IMR-90 (cell line): ENCODE measurements around the gene ANKRD35. TPM values are rescaled to one million over a fixed set of nuclear protein-coding genes. Genes with fewer than 3 reads are reported as not detected.
"Not testable (repeated sequence)": the region's sequence is repeated elsewhere in the genome, so short reads cannot be mapped to it uniquely, and the experiment has no call there.

Experiments used
- ATAC-seq: fragments of 200-7000 bp; cut with Tn5 transposase; 2 replicates; pipeline ENCODE4 v1.9.1; 2020; ENCODE audit warnings: low read depth, mild to moderate bottlenecking, moderate library complexity
- BruUV-seq: library from RNA; stranded (reverse); fragments of 400-500 nt; replicated peaks from 2 replicates; lab custom pipeline; 2021; lab: Mats Ljungman, UMichigan
- CTCF ChIA-PET: fragments of 300-600 bp; formaldehyde crosslinking; extraction: SDS; loops from one replicate; lab custom pipeline; 2021; ENCODE audit warnings: antibody characterized with exemption; lab: Yijun Ruan, JAX
- POLR2A ChIA-PET: fragments of 300-600 bp; sonication (Branson Sonifier 250); formaldehyde crosslinking; loops from one replicate; lab custom pipeline; 2022; ENCODE audit warnings: antibody characterized with exemption; ENCODE audit not compliant: unreplicated experiment; lab: Charles Lee
- DNase-seq: peaks from one replicate; pipeline ENCODE4 v3.0.0; 2013
- H2AFZ ChIP-seq: replicated peaks from 2 replicates; pipeline ENCODE3; 2013; ENCODE audit warnings: low read length, mild to moderate bottlenecking; ENCODE audit not compliant: poor library complexity
- H2AK5ac ChIP-seq: 2 replicates; pipeline ENCODE4 v1.6.1; 2013; ENCODE audit warnings: low read depth, low read length, inconsistent platforms
- H2AK9ac ChIP-seq: replicated peaks from 2 replicates; pipeline ENCODE3; 2013; ENCODE audit warnings: mild to moderate bottlenecking, low read depth, low read length, moderate library complexity; ENCODE audit not compliant: poor library complexity
- H2BK120ac ChIP-seq: 2 replicates; pipeline ENCODE4 v1.6.1; 2013; ENCODE audit warnings: low read depth, low read length, inconsistent platforms
- H2BK15ac ChIP-seq: 3 replicates; pipeline ENCODE4 v1.6.1; 2013; ENCODE audit warnings: low read depth, low read length, inconsistent platforms
- H2BK20ac ChIP-seq: 2 replicates; pipeline ENCODE4 v1.6.1; 2013; ENCODE audit warnings: low read depth, mild to moderate bottlenecking, inconsistent platforms, low read length, moderate library complexity
- H2BK5ac ChIP-seq: 2 replicates; pipeline ENCODE4 v1.6.1; 2013; ENCODE audit warnings: mild to moderate bottlenecking, low read depth, low read length, inconsistent platforms; ENCODE audit not compliant: poor library complexity, severe bottlenecking
- H3K14ac ChIP-seq: replicated peaks from 2 replicates; pipeline ENCODE4 v1.6.1; 2013; ENCODE audit warnings: low read depth, low read length, inconsistent platforms
- H3K18ac ChIP-seq: 2 replicates; pipeline ENCODE4 v1.6.1; 2013; ENCODE audit warnings: low read depth, low read length, control low read depth
- H3K23ac ChIP-seq: 2 replicates; pipeline ENCODE4 v1.6.1; 2013; ENCODE audit warnings: low read depth, low read length, inconsistent platforms
- H3K27ac ChIP-seq: 2 replicates; pipeline ENCODE4 v1.5.1; 2013; ENCODE audit warnings: mild to moderate bottlenecking, control low read depth, low read length; ENCODE audit not compliant: insufficient read depth
- H3K27me3 ChIP-seq: 2 replicates; pipeline ENCODE4 v1.6.1; 2013; ENCODE audit warnings: low read length; ENCODE audit not compliant: control insufficient read depth, insufficient read depth
- H3K36me3 ChIP-seq: 2 replicates; pipeline ENCODE4 v1.6.1; 2013; ENCODE audit warnings: low read length, mixed read lengths; ENCODE audit not compliant: control insufficient read depth, insufficient read depth
- H3K4ac ChIP-seq: 2 replicates; pipeline ENCODE4 v1.6.1; 2013; ENCODE audit warnings: low read depth, low read length, inconsistent platforms
- H3K4me1 ChIP-seq: 2 replicates; pipeline ENCODE4 v1.6.1; 2013; ENCODE audit warnings: low read length, mixed read lengths; ENCODE audit not compliant: control insufficient read depth, insufficient read depth
- H3K4me2 ChIP-seq: 2 replicates; pipeline ENCODE4 v1.6.1; 2013; ENCODE audit warnings: low read depth, mild to moderate bottlenecking, control low read depth, low read length, moderate library complexity
- H3K4me3 ChIP-seq: 2 replicates; pipeline ENCODE4 v1.5.1; 2013; ENCODE audit warnings: low read depth, mild to moderate bottlenecking, control low read depth, low read length, moderate library complexity; ENCODE audit not compliant: insufficient read depth
- H3K56ac ChIP-seq: 2 replicates; pipeline ENCODE4 v1.6.1; 2013; ENCODE audit warnings: low read length, inconsistent platforms; ENCODE audit not compliant: insufficient read depth; ENCODE audit errors: extremely low read depth
- H3K79me1 ChIP-seq, 2 experiments: 2 replicates each; pipeline ENCODE4 v1.6.1; 2013; ENCODE audit warnings: low read length in 2 of 2, inconsistent platforms in 1 of 2, low read depth in 1 of 2
- H3K9ac ChIP-seq: 2 replicates; pipeline ENCODE4 v1.6.1; 2013; ENCODE audit warnings: low read depth, low read length, control low read depth
- H3K9me1 ChIP-seq: 2 replicates; pipeline ENCODE4 v1.6.1; 2013; ENCODE audit warnings: low read length, inconsistent platforms; ENCODE audit not compliant: insufficient read depth
- H3K9me3 ChIP-seq: 2 replicates; pipeline ENCODE4 v1.6.1; 2013; ENCODE audit warnings: low read length; ENCODE audit not compliant: control insufficient read depth, insufficient read depth
- H4K20me1 ChIP-seq: 2 replicates; pipeline ENCODE4 v1.6.1; 2013; ENCODE audit warnings: low read length, inconsistent platforms; ENCODE audit not compliant: insufficient read depth
- H4K5ac ChIP-seq: 2 replicates; pipeline ENCODE4 v1.6.1; 2013; ENCODE audit warnings: mild to moderate bottlenecking, low read depth, low read length, control low read depth
- H4K8ac ChIP-seq, 2 experiments: 2 replicates each; pipeline ENCODE4 v1.6.1; 2013; ENCODE audit warnings: low read depth in 2 of 2, low read length in 2 of 2, control low read depth in 1 of 2, inconsistent platforms in 1 of 2
- H4K91ac ChIP-seq: 2 replicates; pipeline ENCODE4 v1.6.1; 2013; ENCODE audit warnings: low read depth, low read length, inconsistent platforms; ENCODE audit not compliant: insufficient read depth
- WGBS, 2 experiments: methylation state at CpG; one replicate each; pipeline versions ENCODE4 v1.1.5 to v1.1.7; 2013; ENCODE audit warnings: missing lambda C conversion rate in 2 of 2; ENCODE audit not compliant: insufficient read length in 1 of 2; ENCODE audit errors: extremely low coverage in 2 of 2; 5-methylcytosine and 5-hydroxymethylcytosine counted together
- dilution Hi-C: fragments of 300-500 bp; cut with HindIII; formaldehyde crosslinking; loops from one replicate; pipeline ENCODE4 v1.14.3; 2018; ENCODE audit warnings: low sequenced_read_pairs; ENCODE audit not compliant: unreplicated experiment
- in situ Hi-C: fragments of 300-500 bp; cut with MboI; formaldehyde crosslinking; loops from 3 replicates; pipeline ENCODE4 v1.14.3; 2019; ENCODE audit warnings: low sequenced_read_pairs, inconsistent platforms, mixed read lengths
- intact Hi-C: fragments of 100-400 bp; cut with micrococcal nuclease; formaldehyde crosslinking; loops from 2 replicates; pipeline ENCODE4 v1.10.0; 2022
- polyA plus RNA-seq, 3 experiments: library from polyadenylated mRNA; depleted of rRNA; stranded (reverse); fragments of >200 nt; gene quantifications; 2 replicates each; pipeline ENCODE4 v1.2.3, GENCODE V29; 2012; ENCODE audit warnings: low replicate concordance in 1 of 3
- total RNA-seq: library from RNA; depleted of rRNA; stranded (reverse); fragments of >200 nt; gene quantifications from 2 replicates; pipeline ENCODE4 v1.2.3, GENCODE V29; 2012

ANKRD35 gene
- total and polyA plus RNA-seq, 2 of the 4 experiments (the other 2 are of a cell fraction), result 0.90 to 2.4 TPM

DNA sequence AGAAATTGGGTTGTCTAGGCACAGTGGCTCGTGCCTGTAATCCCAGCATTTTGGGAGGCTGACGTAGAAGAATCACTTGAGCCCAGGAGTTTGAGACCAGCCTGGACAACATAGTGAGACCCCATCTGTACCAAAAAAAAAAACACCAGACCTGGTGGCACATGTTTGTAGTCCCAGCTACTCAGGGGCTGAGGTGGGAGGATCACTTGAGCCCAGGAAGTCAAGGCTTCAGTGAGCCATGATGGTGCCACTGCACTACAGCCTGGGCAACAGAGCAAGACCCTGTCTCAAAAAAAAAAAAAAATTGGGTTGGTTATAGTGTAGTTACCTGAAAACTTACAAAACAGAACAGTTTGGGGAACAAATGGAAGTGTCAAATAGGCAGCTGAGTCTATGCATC is 54.9 kb downstream of the ANKRD35 start:
- H4K91ac ChIP-seq, H3K27ac ChIP-seq, intact Hi-C loops, H2BK15ac ChIP-seq, H3K4me2 ChIP-seq, DNase-seq, H4K5ac ChIP-seq, H3K9me3 ChIP-seq, H3K18ac ChIP-seq, H3K23ac ChIP-seq, H4K20me1 ChIP-seq, H2AK9ac ChIP-seq, H2AK5ac ChIP-seq, ATAC-seq, H2BK5ac ChIP-seq, CTCF ChIA-PET, H3K4me3 ChIP-seq, H2BK20ac ChIP-seq, H3K27me3 ChIP-seq, H3K4me1 ChIP-seq, dilution Hi-C loops, BruUV-seq, H4K8ac ChIP-seq, H3K4ac ChIP-seq, H3K9ac ChIP-seq, H2BK120ac ChIP-seq, in situ Hi-C loops, POLR2A ChIA-PET, H3K14ac ChIP-seq, H2AFZ ChIP-seq, H3K56ac ChIP-seq, H3K9me1 ChIP-seq: not testable (repeated sequence)
- Histone ChIP-seq H3K79me1 (peaks cover 21 to 47% of the 10 kb centered on the region in 2 experiments), H3K36me3 (peaks cover 53% of the 10 kb centered on the region)
- no CpG with 5 or more reads among the region's 2 CpGs for WGBS, 2 experiments
